Measurements from ENCODE around the gene ARRDC3. TPM values are rescaled to one million over a fixed set of nuclear protein-coding genes. Genes with fewer than 3 reads are reported as not detected.

Gene ARRDC3, protein sequence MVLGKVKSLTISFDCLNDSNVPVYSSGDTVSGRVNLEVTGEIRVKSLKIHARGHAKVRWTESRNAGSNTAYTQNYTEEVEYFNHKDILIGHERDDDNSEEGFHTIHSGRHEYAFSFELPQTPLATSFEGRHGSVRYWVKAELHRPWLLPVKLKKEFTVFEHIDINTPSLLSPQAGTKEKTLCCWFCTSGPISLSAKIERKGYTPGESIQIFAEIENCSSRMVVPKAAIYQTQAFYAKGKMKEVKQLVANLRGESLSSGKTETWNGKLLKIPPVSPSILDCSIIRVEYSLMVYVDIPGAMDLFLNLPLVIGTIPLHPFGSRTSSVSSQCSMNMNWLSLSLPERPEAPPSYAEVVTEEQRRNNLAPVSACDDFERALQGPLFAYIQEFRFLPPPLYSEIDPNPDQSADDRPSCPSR
- total RNA-seq = 31.5 and 39.3 TPM in 2 replicates

DNA sequence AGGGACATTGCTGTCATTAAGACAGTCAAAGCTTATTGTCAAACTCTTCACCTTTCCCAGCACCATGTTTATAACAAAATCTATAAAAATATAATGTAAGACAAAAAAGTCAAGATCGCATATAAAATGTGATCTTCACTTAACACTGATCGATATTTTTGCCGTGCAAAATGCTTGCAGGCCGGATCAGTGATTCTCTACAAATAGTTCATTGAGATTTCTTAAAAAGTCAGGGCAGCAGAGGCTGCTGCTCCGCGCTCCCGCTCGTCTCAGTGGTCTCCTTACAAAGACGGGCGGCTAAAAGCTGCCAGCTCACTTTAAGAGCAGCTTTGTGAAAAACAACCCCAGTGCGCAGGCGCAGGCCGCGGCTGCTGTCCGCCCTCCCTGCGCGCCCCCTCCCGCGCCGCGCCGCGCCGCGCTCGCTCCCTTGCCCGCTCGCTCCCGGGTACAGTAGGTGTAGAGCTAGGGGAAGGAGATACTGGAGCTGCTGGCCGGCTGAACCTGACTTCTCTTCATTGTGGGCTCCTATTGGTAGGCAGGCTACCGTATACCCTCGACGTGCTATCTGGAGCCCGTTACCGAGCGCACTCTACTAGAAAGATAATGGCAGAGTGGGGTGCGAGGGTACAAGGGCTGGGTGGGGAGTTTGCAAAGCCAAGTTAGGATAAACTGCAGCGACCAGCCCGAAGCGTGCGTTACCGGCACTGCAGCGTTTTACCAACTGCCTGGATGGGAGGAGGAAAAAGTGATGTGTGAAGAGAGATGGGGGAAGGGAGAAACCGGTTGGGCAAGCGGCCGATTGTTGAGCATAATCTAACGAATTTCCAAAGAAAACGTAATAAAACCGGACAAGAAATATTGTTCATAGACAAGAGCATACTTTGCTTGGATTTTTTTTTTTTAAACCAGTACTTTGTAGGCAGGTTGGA lies at the start of gene ARRDC3:
Gene ARRDC3, minus strand, starts transcription at position 291 of the 929 bp plus-strand sequence. Its CDS starts 225 bp downstream, at position 66.

